MG63 (cell line): ENCODE measurements around the gene TRH. TPM values are rescaled to one million over a fixed set of nuclear protein-coding genes. Genes with fewer than 3 reads are reported as not detected.
"Not testable (repeated sequence)": the region's sequence is repeated elsewhere in the genome, so short reads cannot be mapped to it uniquely, and the experiment has no call there.

ENCODE experiments used
- DNase-seq: peaks from one replicate; pipeline ENCODE4 v3.0.0-alpha.2; 2020
- H3K27me3 ChIP-seq: fragments of 250-450 bp; sonication (Bioruptor Pico); 2 replicates; pipeline ENCODE4 v1.5.1; 2020; ENCODE audit warnings: mild to moderate bottlenecking, moderate library complexity
- H3K36me3 ChIP-seq: fragments of 250-450 bp; sonication (Bioruptor Pico); 2 replicates; pipeline ENCODE4 v1.5.1; 2020; ENCODE audit warnings: mild to moderate bottlenecking, moderate library complexity
- H3K4me3 ChIP-seq: fragments of 250-450 bp; sonication (Bioruptor Pico); 2 replicates; pipeline ENCODE4 v1.5.1; 2020; ENCODE audit warnings: mild to moderate bottlenecking, moderate library complexity
- H3K9me3 ChIP-seq: fragments of 250-450 bp; sonication (Bioruptor Pico); 2 replicates; pipeline ENCODE4 v1.5.1; 2020; ENCODE audit warnings: mild to moderate bottlenecking, moderate library complexity
- total RNA-seq: library from RNA; depleted of rRNA; stranded (reverse); fragments of >200 nt; shearing (Covaris generic); gene quantifications from 2 replicates; pipeline ENCODE4 v1.2.3, GENCODE V29; 2014; ENCODE audit warnings: low replicate concordance

Gene TRH
- total RNA-seq, 1 experiment from 2014 or later = not detected

GRCh38 chr3:129983561-129983960 lies 9.0 kb downstream of the TRH start:
- DNase-seq = no peak
- Histone ChIP-seq H3K4me3 (no peak overlapping the region), H3K36me3 (no peaks in the 10 kb centered on the region), H3K9me3 (no peaks in the 10 kb centered on the region), H3K27me3 (no peaks in the 10 kb centered on the region; the same call in 1 of the 2 replicates)

GRCh38 chr3:129984125-129984524 lies 9.6 kb downstream of the TRH start:
- Histone ChIP-seq H3K4me3 (no peak overlapping the region), H3K9me3 (no peaks in the 10 kb centered on the region), H3K36me3 (no peaks in the 10 kb centered on the region), H3K27me3 (no peaks in the 10 kb centered on the region; the same call in 1 of the 2 replicates)
- DNase-seq = no peak

GRCh38 chr3:129985113-129985512 lies 10.6 kb downstream of the TRH start:
- H3K4me3 ChIP-seq = no peak overlapping the region
- no peaks in the 10 kb centered on the region for H3K9me3 ChIP-seq
- no peak for DNase-seq
- no peaks in the 10 kb centered on the region for H3K36me3 ChIP-seq
- no peaks in the 10 kb centered on the region for H3K27me3 ChIP-seq

DNA sequence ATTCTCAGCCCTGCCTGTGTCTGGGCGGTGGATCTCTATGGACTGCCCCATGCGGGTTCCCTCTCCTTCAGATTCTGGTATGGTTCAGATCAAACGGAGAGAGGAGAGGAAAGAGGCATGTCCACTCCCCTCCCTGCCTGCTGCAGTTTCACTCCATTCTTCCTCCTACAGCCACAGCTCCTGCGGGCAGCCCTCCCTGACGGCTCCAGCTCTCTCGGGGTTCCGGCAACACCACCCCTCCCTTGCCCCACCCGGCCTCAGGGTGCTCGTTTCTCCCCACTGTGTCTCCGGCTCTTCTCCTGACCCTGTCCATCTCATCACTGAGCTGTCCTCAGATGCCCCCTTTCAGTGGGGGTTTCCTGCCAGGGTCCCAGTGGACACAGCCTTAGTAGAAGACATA lies 13.9 kb downstream of the TRH start:
- no peaks in the 10 kb centered on the region for H3K9me3 ChIP-seq
- H3K27me3 ChIP-seq = 0 out of 2 replicates have a peak, but pooled peaks cover 2% of the 10 kb centered on the region
- DNase-seq = no peak
- H3K4me3 ChIP-seq = no peak overlapping the region
- H3K36me3 ChIP-seq = no peaks in the 10 kb centered on the region

GRCh38 chr3:129989414-129989813 lies 14.9 kb downstream of the TRH start:
- Histone ChIP-seq H3K36me3 (no peaks in the 10 kb centered on the region), H3K9me3 (no peaks in the 10 kb centered on the region), H3K4me3 (no peak overlapping the region), H3K27me3 (0 out of 2 replicates have a peak, but pooled peaks cover 2% of the 10 kb centered on the region)
- no peak for DNase-seq

- Histone ChIP-seq H3K4me3 (no peak overlapping the region), H3K36me3 (no peaks in the 10 kb centered on the region), H3K9me3 (no peaks in the 10 kb centered on the region), H3K27me3 (0 out of 2 replicates have a peak, but pooled peaks cover 2% of the 10 kb centered on the region)
- DNase-seq = no peak
These were observed 18.3 kb downstream of the TRH start for GRCh38 chr3:129992781-129993180.

DNA sequence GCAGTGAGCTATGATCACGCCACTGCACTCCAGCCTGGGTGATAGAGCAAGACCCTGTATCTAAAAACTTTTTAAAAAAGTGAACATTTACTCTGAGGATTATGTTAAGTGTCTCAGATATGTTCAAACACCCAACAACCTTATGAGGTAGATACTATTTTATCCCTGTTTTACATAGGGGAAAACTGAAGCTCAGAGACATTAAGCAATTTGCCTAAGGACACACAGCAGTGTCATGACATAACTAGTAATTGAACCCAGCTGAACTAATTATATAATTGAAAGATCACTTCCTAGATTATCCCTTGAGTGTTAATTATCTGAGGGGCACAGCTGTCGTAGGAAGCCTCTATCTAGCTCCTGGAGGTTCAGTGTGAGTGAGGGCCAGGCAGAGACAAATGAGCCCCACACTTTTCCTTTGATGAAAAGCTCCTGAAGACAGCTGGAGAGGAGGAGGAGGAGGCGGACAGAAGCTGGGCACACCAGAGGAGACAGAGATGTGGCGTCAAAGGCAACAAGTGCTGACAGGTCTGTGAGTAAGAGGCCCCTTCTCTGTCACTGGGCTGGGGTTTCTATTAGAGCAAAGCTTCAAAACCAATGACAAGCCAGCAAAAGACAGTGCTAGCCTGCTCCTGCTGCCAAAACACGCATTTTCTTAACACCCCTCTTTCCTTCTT lies 20.5 kb downstream of the TRH start:
- DNase-seq = no peak
- H3K27me3 ChIP-seq = 0 out of 2 replicates have a peak, but pooled peaks cover 2% of the 10 kb centered on the region
- no peak overlapping the region for H3K4me3 ChIP-seq
- H3K36me3 ChIP-seq = no peaks in the 10 kb centered on the region
- no peaks in the 10 kb centered on the region for H3K9me3 ChIP-seq

- 0 out of 2 replicates have a peak, but pooled peaks cover 2% of the 10 kb centered on the region for H3K27me3 ChIP-seq
- H3K4me3 ChIP-seq = no peak overlapping the region
- H3K36me3 ChIP-seq = no peaks in the 10 kb centered on the region
- no peak for DNase-seq
- H3K9me3 ChIP-seq = no peaks in the 10 kb centered on the region
These were observed 21.6 kb downstream of the TRH start for GRCh38 chr3:129996073-129996472.

GRCh38 chr3:129999176-129999575 lies 24.7 kb downstream of the TRH start:
- DNase-seq, H3K36me3 ChIP-seq, H3K9me3 ChIP-seq, H3K4me3 ChIP-seq, H3K27me3 ChIP-seq: not testable (repeated sequence)

- H3K9me3 ChIP-seq, H3K36me3 ChIP-seq, H3K27me3 ChIP-seq: not testable (repeated sequence)
- peak overlapping the region; percentile 55 for H3K4me3 ChIP-seq
- peak; percentile 51 for DNase-seq
These were observed 28.4 kb downstream of the TRH start for GRCh38 chr3:130002666-130003598.

DNA sequence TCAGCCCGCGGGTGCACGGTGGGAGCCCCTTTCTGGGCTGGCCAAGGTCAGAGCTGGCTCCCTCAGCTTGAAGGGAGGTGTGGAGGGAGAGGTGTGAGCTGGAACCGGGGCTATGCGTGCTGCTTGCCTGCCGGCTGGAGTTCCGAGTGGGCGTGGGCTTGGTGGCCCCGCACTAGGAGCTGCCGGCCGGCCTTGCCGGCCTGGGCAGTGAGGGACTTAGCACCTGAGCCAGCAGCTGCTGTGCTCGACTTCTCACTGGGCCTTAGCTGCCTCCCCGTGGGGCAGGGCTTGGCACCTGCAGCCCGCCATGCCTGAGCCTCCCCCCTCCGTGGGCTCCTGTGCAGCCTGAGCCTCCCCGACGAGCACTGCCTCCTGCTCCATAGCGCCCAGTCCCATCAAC lies 36.0 kb downstream of the TRH start:
- no peak for DNase-seq
- no peak overlapping the region for H3K4me3 ChIP-seq
- H3K9me3 ChIP-seq = no peaks in the 10 kb centered on the region
- H3K27me3 ChIP-seq = peaks cover 7% of the 10 kb centered on the region
- H3K36me3 ChIP-seq = no peaks in the 10 kb centered on the region

- not testable (repeated sequence) for H3K9me3 ChIP-seq, DNase-seq, H3K4me3 ChIP-seq, H3K36me3 ChIP-seq, H3K27me3 ChIP-seq
These were observed 37.6 kb downstream of the TRH start for GRCh38 chr3:130012108-130012507.

DNA sequence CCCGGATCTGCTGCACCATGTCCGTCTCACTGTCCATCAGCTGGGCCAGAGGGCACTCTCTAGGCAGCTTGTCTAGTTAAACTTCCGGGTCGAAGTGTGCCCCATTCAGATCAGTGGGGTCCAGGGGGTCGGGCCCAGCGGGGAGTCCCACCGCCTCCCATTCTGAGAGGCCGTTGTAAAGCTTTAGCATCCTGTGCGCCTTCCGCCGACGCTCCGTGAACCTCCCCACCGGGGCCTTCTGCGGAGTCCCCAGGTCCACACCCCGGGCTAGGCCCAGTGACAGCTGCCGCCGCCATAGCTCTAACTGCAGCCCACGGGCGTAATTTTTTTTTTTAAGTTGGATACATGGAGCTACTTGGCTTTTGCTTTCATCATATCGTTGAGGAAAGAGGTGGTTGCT lies 38.7 kb downstream of the TRH start:
- H3K36me3 ChIP-seq, DNase-seq, H3K9me3 ChIP-seq, H3K4me3 ChIP-seq, H3K27me3 ChIP-seq: not testable (repeated sequence)

DNA sequence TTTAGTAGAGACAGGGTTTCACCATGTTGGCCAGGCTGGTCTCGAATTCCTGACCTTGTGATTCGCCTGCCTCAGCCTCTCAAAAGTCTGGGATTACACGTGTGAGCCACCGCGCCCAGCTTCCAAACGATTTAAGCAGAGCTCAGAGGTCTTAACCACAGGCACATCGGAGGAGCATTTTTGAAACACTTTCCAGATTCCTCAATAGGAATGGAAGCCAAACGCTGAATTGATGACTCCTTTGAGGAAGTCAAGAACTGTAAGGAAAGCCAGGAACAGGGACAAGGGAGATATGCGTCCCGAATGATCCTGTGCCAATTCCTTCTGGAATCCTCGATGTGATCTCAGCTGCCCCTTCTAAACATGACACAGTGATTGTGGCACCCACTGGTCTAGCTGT lies 40.0 kb downstream of the TRH start:
- DNase-seq = peak; percentile 79

GRCh38 chr3:130017661-130018060 lies 43.1 kb downstream of the TRH start:
- not testable (repeated sequence) for H3K27me3 ChIP-seq, H3K4me3 ChIP-seq, H3K36me3 ChIP-seq, H3K9me3 ChIP-seq, DNase-seq

More for the DNA sequence above, 40.0 kb downstream of the TRH start:
- Histone ChIP-seq H3K36me3 (no peaks in the 10 kb centered on the region), H3K4me3 (no peak overlapping the region), H3K27me3 (no peaks in the 10 kb centered on the region), H3K9me3 (no peaks in the 10 kb centered on the region)

- H3K36me3 ChIP-seq = not testable (repeated sequence)
These were observed 51.8 kb downstream of the TRH start for GRCh38 chr3:130026146-130026829.

GRCh38 chr3:130027437-130027836 lies 52.9 kb downstream of the TRH start:
- H3K27me3 ChIP-seq, H3K9me3 ChIP-seq, DNase-seq, H3K4me3 ChIP-seq, H3K36me3 ChIP-seq: not testable (repeated sequence)

More at GRCh38 chr3:130026146-130026829, 51.8 kb downstream of the TRH start:
- not testable (repeated sequence) for DNase-seq, H3K9me3 ChIP-seq, H3K4me3 ChIP-seq, H3K27me3 ChIP-seq
